MM.1S (cell line): ENCODE results near the gene ARHGAP11A.

Experiments used
- EZH2 ChIP-seq: fragments of 300-600 bp; sonication (generic); optimal IDR thresholded peaks from 2 replicates; pipeline ENCODE3; 2017; ENCODE audit warnings: low read depth, mild to moderate bottlenecking, antibody characterized with exemption, low read length, mixed read lengths
- TF ChIP-seq, protein P1 (sequence below): fragments of 300-600 bp; sonication (generic); IDR thresholded peaks from 2 replicates; pipeline ENCODE4 v1.5.1; 2016; ENCODE audit warnings: antibody characterized with exemption, low read length, mixed read lengths

DNA sequence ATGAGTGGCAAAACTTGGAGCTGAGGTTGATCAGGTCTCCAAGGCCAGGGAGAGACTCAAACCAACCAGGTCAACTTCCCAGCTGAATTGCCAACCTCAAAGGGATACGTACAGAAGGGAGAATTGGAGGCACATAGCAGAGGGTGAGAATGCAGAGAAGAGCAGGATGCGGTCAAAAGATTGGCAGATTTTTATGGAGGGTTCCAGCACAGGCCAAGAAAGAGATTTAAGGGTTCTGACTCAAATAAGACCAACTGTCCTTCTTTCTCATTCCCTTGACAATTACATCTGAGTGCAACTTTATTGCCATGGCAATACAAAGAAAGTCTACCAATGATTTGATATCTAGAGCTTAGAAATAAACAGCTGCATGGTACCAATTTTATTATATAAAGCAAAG, 59.4 kb downstream of the ARHGAP11A start:
- TF ChIP-seq, protein P1, sequence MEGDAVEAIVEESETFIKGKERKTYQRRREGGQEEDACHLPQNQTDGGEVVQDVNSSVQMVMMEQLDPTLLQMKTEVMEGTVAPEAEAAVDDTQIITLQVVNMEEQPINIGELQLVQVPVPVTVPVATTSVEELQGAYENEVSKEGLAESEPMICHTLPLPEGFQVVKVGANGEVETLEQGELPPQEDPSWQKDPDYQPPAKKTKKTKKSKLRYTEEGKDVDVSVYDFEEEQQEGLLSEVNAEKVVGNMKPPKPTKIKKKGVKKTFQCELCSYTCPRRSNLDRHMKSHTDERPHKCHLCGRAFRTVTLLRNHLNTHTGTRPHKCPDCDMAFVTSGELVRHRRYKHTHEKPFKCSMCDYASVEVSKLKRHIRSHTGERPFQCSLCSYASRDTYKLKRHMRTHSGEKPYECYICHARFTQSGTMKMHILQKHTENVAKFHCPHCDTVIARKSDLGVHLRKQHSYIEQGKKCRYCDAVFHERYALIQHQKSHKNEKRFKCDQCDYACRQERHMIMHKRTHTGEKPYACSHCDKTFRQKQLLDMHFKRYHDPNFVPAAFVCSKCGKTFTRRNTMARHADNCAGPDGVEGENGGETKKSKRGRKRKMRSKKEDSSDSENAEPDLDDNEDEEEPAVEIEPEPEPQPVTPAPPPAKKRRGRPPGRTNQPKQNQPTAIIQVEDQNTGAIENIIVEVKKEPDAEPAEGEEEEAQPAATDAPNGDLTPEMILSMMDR: no peak
- no peak for TF ChIP-seq EZH2
